ENCODE results near the gene AP5Z1. TPM values are rescaled to one million over a fixed set of nuclear protein-coding genes. Genes with fewer than 3 reads are reported as not detected.

Gene AP5Z1
- total RNA-seq, 1 experiment from 2014 or later = 70.7 TPM

- Mint-ChIP-seq H3K9me3 (ENCODE audit: low read depth, unreplicated experiment) (no peaks in the 10 kb centered on the region), H3K4me1 (ENCODE audit: low read depth, unreplicated experiment) (peaks cover 46% of the 10 kb centered on the region), H3K27me3 (ENCODE audit: unreplicated experiment) (no peaks in the 10 kb centered on the region), H3K27ac (ENCODE audit: unreplicated experiment) (peak overlapping the region; percentile 70), H3K4me3 (ENCODE audit: low read depth, unreplicated experiment) (no peak overlapping the region), H3K36me3 (ENCODE audit: insufficient read depth, unreplicated experiment) (peaks cover 74% of the 10 kb centered on the region)
- no TSS peak for BruUV-seq (replicated peaks)
- CTCF ChIA-PET = no interaction called here
- TF ChIP-seq CTCF (IDR thresholded peaks at IDR 0.05; ENCODE audit: unreplicated experiment) = no peak
- DNase-seq = no peak
- intact Hi-C loops (cut with micrococcal nuclease; ENCODE audit: unreplicated experiment) = no loop called here
Measured at GRCh38 chr7:4742852-4743251, 32.6 kb upstream of the AP5Z1 start.

GRCh38 chr7:4744391-4745264, 30.8 kb upstream of the AP5Z1 start:
- Mint-ChIP-seq H3K36me3 (ENCODE audit: insufficient read depth, unreplicated experiment) (peaks cover 91% of the 10 kb centered on the region), H3K4me1 (ENCODE audit: low read depth, unreplicated experiment) (peaks cover 53% of the 10 kb centered on the region), H3K27me3 (ENCODE audit: unreplicated experiment) (no peaks in the 10 kb centered on the region), H3K27ac (ENCODE audit: unreplicated experiment) (peak overlapping the region; percentile 70), H3K9me3 (ENCODE audit: low read depth, unreplicated experiment) (no peaks in the 10 kb centered on the region), H3K4me3 (ENCODE audit: low read depth, unreplicated experiment) (peak overlapping the region; percentile 66)
- intact Hi-C loops (cut with micrococcal nuclease; ENCODE audit: unreplicated experiment) = loop anchor here (2.0 kb wide), 2 partner anchors 60 to 104 kb away; no protein-coding TSS in a partner anchor
- CTCF ChIA-PET = interaction anchor here (0.6 to 2.5 kb wide), 7 partner anchors 9 to 592 kb away, joined by 3 to 16 read pairs (median 5); no protein-coding TSS in a partner anchor
- peak; percentile 100 for DNase-seq
- no peak for TF ChIP-seq CTCF (IDR thresholded peaks at IDR 0.05; ENCODE audit: unreplicated experiment)
- TSS peak; percentile 46 for BruUV-seq (replicated peaks)

GRCh38 chr7:4745265-4745919, 30.0 kb upstream of the AP5Z1 start:
- TSS peak; percentile 69 for BruUV-seq (replicated peaks)
- H3K27ac Mint-ChIP-seq (ENCODE audit: unreplicated experiment) = peak overlapping the region; percentile 70
- H3K4me1 Mint-ChIP-seq (ENCODE audit: low read depth, unreplicated experiment) = peaks cover 53% of the 10 kb centered on the region
- H3K4me3 Mint-ChIP-seq (ENCODE audit: low read depth, unreplicated experiment) = peak overlapping the region; percentile 66
- no peak for DNase-seq
- no peaks in the 10 kb centered on the region for H3K27me3 Mint-ChIP-seq (ENCODE audit: unreplicated experiment)
- no peaks in the 10 kb centered on the region for H3K9me3 Mint-ChIP-seq (ENCODE audit: low read depth, unreplicated experiment)
- intact Hi-C loops (cut with micrococcal nuclease; ENCODE audit: unreplicated experiment) = loop anchor here (2.0 kb wide), 2 partner anchors 61 to 105 kb away; no protein-coding TSS in a partner anchor
- CTCF ChIA-PET = interaction anchor here (0.6 to 2.5 kb wide), 8 partner anchors 8 to 593 kb away, joined by 3 to 16 read pairs (median 6); partner anchors contain the start of gene AP5Z1
- peaks cover 98% of the 10 kb centered on the region for H3K36me3 Mint-ChIP-seq (ENCODE audit: insufficient read depth, unreplicated experiment)
- TF ChIP-seq CTCF (IDR thresholded peaks at IDR 0.05; ENCODE audit: unreplicated experiment) = no peak
